Prostate gland (tissue), 2 donors: ENCODE results near the gene FRYL.

Experiments
- CTCF ChIP-seq, 4 experiments: fragments of 200-600 bp in 2 of 4; fragments of 450-650 bp in 2 of 4; sonication (generic) in 2 of 4; IDR thresholded peaks; 1 replicate in 3 of 4; 2 replicates in 1 of 4; pipeline ENCODE4 v1.5.1; 2016 to 2019; ENCODE audit warnings: antibody characterized with exemption in 4 of 4, mild to moderate bottlenecking in 2 of 4, moderate library complexity in 2 of 4
- POLR2A ChIP-seq: fragments of 450-650 bp; IDR thresholded peaks from one replicate; pipeline ENCODE4 v1.6.1; 2016; ENCODE audit warnings: antibody characterized with exemption, mild to moderate bottlenecking
- POLR2AphosphoS5 ChIP-seq: sonication (generic); formaldehyde crosslinking; IDR thresholded peaks from one replicate; pipeline ENCODE4 v1.6.1; 2017; ENCODE audit warnings: antibody characterized with exemption

GRCh38 chr4:48575964-48576363 lies 204.1 kb downstream of the FRYL start:
- no peak for TF ChIP-seq CTCF (IDR thresholded peaks at IDR 0.05)
- no peak for TF ChIP-seq POLR2AphosphoS5
- no peak for TF ChIP-seq POLR2A
